ENCODE measurements around the gene SOX5.

Gene SOX5

GRCh38 chr12:23949348-23950209, at the start of gene SOX5:
Gene SOX5, minus strand, starts transcription at chr12:23949670. Its CDS starts 69 bp downstream, at chr12:23949601.
- in situ Hi-C loops (cut with HindIII; ENCODE audit: low sequenced_read_pairs) = no loop called here

GRCh38 chr12:23987046-23987445, 37.6 kb upstream of the SOX5 start:
- in situ Hi-C loops (cut with HindIII; ENCODE audit: low sequenced_read_pairs) = no loop called here

GRCh38 chr12:23980826-23981225, 31.4 kb upstream of the SOX5 start:
- in situ Hi-C loops (cut with HindIII; ENCODE audit: low sequenced_read_pairs) = no loop called here

GRCh38 chr12:23964812-23965211, 15.3 kb upstream of the SOX5 start:
- in situ Hi-C loops (cut with HindIII; ENCODE audit: low sequenced_read_pairs) = no loop called here

- in situ Hi-C loops (cut with HindIII; ENCODE audit: low sequenced_read_pairs) = no loop called here
These were observed 10.4 kb upstream of the SOX5 start for GRCh38 chr12:23959826-23960225.

DNA sequence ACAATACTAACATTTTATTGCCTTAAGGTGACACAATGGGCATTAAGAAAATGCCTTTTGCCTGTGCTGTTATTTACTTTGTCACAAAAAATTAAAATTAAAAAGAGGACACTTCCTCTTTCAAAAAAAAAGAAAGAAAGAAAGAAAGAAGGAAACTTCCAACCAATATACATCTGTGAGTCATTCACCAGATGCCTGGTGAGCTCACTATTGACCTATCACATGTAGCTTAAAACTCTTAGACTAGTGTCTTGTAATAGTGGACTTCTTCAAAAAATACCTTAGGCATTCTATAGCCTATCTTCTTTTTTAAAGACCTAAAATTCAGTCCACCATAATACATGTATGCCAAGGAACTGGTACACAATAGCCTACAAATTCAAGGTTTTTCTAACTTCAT, 4.9 kb upstream of the SOX5 start:
- in situ Hi-C loops (cut with HindIII; ENCODE audit: low sequenced_read_pairs) = no loop called here

DNA sequence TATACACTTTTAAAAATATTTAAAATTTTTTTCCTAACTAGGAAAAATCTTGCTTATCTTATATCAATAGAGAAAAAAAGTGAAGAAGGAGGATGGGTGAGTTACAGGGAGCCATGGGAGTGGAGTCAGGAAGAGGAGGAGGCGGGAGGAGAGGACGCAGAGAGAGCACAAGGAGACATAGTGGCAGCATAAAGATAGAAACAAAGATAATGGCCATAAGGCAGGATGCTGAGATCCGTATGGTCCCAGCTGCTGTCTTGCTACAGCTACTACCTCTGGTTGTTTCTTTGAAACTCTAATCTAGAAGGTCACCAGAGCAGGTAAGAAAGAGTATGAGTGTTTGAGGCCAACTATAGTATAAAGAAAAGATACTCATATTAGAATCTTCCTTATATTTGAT, 2.6 kb upstream of the SOX5 start:
- in situ Hi-C loops (cut with HindIII; ENCODE audit: low sequenced_read_pairs) = no loop called here

DNA sequence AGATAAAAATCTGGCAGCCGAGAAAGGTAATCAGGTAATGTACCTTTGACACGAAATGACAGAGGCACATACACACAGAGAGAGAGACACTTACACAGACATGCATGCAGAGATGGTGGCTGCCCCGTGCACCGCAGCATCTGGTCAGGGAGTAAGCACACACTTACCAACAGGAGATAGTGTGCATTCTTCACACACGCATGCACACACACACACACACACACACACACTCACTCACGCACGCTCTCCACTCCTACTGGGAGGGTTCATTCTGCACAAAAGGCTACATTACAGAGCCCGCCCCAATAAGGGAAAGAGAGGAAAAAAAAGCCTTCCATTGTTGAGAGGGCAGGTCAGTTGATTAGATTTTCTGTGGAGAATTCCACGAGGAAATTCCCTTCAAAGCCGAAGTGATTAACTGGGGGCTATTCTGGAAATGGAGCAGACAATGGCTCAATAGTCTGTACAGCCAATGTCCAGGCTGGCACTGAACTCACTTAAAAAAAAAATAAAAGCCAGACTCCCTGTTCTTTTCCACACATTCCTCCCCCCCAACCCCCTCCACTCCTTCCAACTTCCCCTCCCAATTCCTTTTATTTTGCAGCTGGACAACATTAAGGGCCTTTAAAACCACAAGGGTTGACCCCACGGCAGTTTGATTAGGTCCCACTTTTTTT, 1.4 kb upstream of the SOX5 start:
- in situ Hi-C loops (cut with HindIII; ENCODE audit: low sequenced_read_pairs) = no loop called here

- in situ Hi-C loops (cut with HindIII; ENCODE audit: low sequenced_read_pairs) = no loop called here
These were observed 822 bp upstream of the SOX5 start for GRCh38 chr12:23950210-23950774.

- in situ Hi-C loops (cut with HindIII; ENCODE audit: low sequenced_read_pairs) = no loop called here
These were observed 1.2 kb downstream of the SOX5 start for GRCh38 chr12:23948291-23948690.

DNA sequence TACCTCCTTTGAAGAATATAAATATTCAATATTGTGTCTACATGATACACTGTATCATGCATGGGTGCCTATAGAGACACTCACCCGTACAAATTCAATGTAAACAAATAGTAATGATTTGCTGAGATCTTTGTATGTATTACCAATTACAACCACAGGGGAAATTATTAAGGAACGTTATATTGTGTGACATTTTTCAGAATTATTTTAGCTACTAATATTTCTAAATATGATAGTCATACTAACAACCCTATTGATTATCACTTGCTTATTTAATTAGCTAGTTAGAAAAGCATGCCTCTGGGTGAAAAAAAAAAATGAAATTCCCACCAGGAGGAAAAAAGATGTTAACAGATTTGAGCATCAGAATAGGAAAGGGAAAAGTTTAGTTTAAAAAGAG, 2.1 kb downstream of the SOX5 start:
- in situ Hi-C loops (cut with HindIII; ENCODE audit: low sequenced_read_pairs) = no loop called here

DNA sequence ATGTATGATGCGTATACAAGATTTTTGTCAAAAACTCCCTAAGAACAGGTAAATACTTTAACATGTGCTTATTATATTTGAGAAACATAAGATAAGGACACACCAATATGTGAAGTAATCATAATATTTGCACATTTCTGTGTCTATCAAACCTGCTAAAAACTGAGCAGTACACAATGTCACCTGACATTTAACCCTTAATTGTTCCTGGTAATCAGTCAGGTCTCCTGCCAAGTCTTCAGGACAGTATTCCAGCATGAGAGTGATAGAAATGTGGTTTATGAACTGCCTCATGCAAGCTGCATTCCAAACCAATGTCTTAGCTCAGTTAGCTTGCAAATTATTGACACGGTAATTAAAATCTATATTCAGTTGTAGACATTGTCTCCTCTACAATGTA, 4.2 kb downstream of the SOX5 start:
- in situ Hi-C loops (cut with HindIII; ENCODE audit: low sequenced_read_pairs) = no loop called here

DNA sequence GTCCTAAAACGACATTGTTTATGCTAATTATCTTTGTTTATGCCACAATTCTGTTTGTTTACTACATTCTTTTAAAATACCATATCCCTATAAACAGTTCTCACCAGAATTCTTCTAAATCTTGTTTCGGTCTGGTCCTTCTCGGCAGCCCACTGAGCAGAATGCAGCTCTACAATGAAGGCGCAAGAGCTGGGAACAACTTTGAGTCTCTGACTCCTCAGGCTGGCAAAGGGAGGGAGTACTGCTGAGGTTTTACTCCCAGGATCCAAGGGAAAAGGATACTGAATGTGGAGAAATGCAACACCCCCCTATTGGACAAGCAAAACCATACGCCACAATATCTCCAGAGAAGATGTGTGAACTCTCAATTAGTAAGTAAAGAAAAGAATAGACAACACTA, 5.4 kb downstream of the SOX5 start:
- in situ Hi-C loops (cut with HindIII; ENCODE audit: low sequenced_read_pairs) = no loop called here

GRCh38 chr12:23942841-23943240, 6.6 kb downstream of the SOX5 start:
- in situ Hi-C loops (cut with HindIII; ENCODE audit: low sequenced_read_pairs) = no loop called here

DNA sequence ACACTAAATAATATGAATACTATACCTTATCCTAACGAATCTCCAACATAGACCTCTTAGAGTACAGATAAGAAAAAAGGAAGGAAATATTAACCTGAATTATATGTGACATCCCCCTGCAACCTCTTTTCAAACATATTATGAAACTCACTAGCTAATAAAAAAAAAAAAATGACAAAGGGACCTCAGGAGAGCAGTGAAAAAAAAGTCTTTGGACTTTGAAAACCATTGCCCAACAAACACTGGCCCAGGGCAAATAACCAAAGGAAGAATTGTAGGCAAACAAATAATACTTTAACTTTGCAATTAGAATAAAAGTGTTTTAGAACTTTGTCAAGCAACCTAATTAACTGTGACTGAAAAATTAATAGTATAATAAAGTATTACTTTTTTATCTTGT, 7.7 kb downstream of the SOX5 start:
- in situ Hi-C loops (cut with HindIII; ENCODE audit: low sequenced_read_pairs) = no loop called here

GRCh38 chr12:23938422-23938821, 11.0 kb downstream of the SOX5 start:
- in situ Hi-C loops (cut with HindIII; ENCODE audit: low sequenced_read_pairs) = no loop called here

DNA sequence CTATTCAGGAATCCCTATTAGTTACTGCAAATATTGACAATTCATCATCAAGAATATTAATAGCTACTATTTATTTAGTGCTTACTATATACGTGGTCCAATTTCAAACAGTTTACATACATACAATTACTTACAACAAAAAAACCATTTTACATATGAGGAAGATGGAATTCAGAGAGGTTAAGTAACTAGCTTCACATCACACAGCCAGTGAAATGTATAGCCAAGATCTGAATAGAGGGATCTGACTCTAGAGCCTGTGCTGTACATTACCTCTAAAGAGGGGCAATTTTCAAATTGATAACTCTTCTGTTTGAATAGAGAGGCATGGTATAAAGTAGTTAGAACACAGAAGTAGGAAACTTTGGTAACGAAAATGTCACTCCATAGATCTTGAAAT, 18.3 kb downstream of the SOX5 start:
- in situ Hi-C loops (cut with HindIII; ENCODE audit: low sequenced_read_pairs) = no loop called here

- in situ Hi-C loops (cut with HindIII; ENCODE audit: low sequenced_read_pairs) = no loop called here
These were observed 18.9 kb downstream of the SOX5 start for GRCh38 chr12:23930599-23930998.

DNA sequence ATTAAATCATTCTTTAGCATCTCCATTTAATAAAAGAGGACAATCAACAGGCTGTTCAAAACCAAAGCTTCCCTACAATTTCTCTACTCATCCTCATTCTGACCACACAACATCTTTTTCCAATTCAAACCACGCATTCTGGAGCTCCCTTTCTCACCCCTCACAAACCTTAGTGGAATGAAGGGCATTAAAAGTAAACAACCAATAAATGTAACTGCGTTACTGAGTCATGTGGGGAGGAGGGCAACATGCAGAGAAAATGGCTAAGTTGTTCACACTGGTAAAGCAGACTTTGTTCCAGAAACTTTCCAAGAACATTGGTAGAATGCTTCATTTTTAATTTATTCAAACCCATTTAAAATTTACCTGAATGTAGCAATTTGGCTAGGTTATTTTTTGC, 19.6 kb downstream of the SOX5 start:
- in situ Hi-C loops (cut with HindIII; ENCODE audit: low sequenced_read_pairs) = no loop called here

GRCh38 chr12:23927907-23928306, 21.6 kb downstream of the SOX5 start:
- in situ Hi-C loops (cut with HindIII; ENCODE audit: low sequenced_read_pairs) = no loop called here

GRCh38 chr12:23921099-23921856, 28.2 kb downstream of the SOX5 start:
- in situ Hi-C loops (cut with HindIII; ENCODE audit: low sequenced_read_pairs) = no loop called here
